Loucy (cell line): ENCODE data around the gene TPX2.

ENCODE experiments used
- CTCF ChIP-seq: fragments of 200-600 bp; sonication (generic); conservative IDR thresholded peaks from 2 replicates; pipeline ENCODE4 v1.5.1; 2014; ENCODE audit warnings: mild to moderate bottlenecking, antibody characterized with exemption, low read length
- EZH2phosphoT487 ChIP-seq: fragments of 200-600 bp; IDR thresholded peaks from 2 replicates; pipeline ENCODE4 v1.6.1; 2018; ENCODE audit warnings: antibody characterized with exemption, mild to moderate bottlenecking, moderate library complexity, borderline replicate concordance

GRCh38 chr20:31769681-31770080 lies 30.6 kb downstream of the TPX2 start:
- TF ChIP-seq CTCF (no peak), EZH2phosphoT487 (no peak)
